NCI-H526 (cell line): ENCODE measurements around the gene KIRREL3.

Source experiments
- DNase-seq, 2 experiments: peaks; one replicate each; lab custom pipeline; 2025; lab: John Stamatoyannopoulos, UW

Gene KIRREL3

GRCh38 chr11:126510621-126511370 lies 489.8 kb downstream of the KIRREL3 start:
- no peak for DNase-seq

GRCh38 chr11:126507646-126508045 lies 492.9 kb downstream of the KIRREL3 start:
- DNase-seq: no peak

- DNase-seq: no peak
Measured at GRCh38 chr11:126506789-126507188, 493.8 kb downstream of the KIRREL3 start.

GRCh38 chr11:126502982-126503381 lies 497.6 kb downstream of the KIRREL3 start:
- no peak for DNase-seq

- DNase-seq: no peak
Measured at GRCh38 chr11:126502159-126502558, 498.4 kb downstream of the KIRREL3 start.

GRCh38 chr11:126501641-126502040 lies 498.9 kb downstream of the KIRREL3 start:
- no peak for DNase-seq

- DNase-seq: no peak
Measured at GRCh38 chr11:126500981-126501380, 499.6 kb downstream of the KIRREL3 start.

- DNase-seq: no peak
Measured at GRCh38 chr11:126499131-126499752, 501.3 kb downstream of the KIRREL3 start.

GRCh38 chr11:126498281-126498680 lies 502.3 kb downstream of the KIRREL3 start:
- DNase-seq: no peak

- no peak for DNase-seq
Measured at GRCh38 chr11:126497581-126498122, 502.9 kb downstream of the KIRREL3 start.

GRCh38 chr11:126496576-126497337 lies 503.8 kb downstream of the KIRREL3 start:
- no peak for DNase-seq

- DNase-seq: no peak
Measured at GRCh38 chr11:126495281-126496220, 505.0 kb downstream of the KIRREL3 start.

- DNase-seq: no peak
Measured at GRCh38 chr11:126494831-126495230, 505.7 kb downstream of the KIRREL3 start.

GRCh38 chr11:126492331-126493082 lies 508.1 kb downstream of the KIRREL3 start:
- DNase-seq: no peak

- DNase-seq: peak; percentile 81 to 90
Measured at GRCh38 chr11:126491092-126491491, 509.5 kb downstream of the KIRREL3 start.

GRCh38 chr11:126489836-126490660 lies 510.5 kb downstream of the KIRREL3 start:
- peak; percentile 92 to 98 for DNase-seq

GRCh38 chr11:126488591-126489370 lies 511.8 kb downstream of the KIRREL3 start:
- no peak for DNase-seq

- no peak for DNase-seq
Measured at GRCh38 chr11:126487711-126488110, 512.9 kb downstream of the KIRREL3 start.
